Stimulated activated CD8-positive, alpha-beta memory T cell treated with anti-CD3 and anti-CD28 coated beads, Interleukin-4, amount 100 ng/mL, for 4 hours (primary cell): ENCODE data around the gene MICALL1.
A peak's percentile ranks its signal among the peaks of the same experiment; 100 is the strongest.
"Not testable (repeated sequence)": the region's sequence is repeated elsewhere in the genome, so short reads cannot be mapped to it uniquely, and the experiment has no call there.

Experiments used
- DNase-seq, 2 donors: peaks; one replicate each; pipeline ENCODE4 v3.0.0-alpha.2; 2020; ENCODE audit warnings: low read depth in 2 of 2, low spot score in 1 of 2

Gene MICALL1

GRCh38 chr22:37929390-37929789, 23.3 kb downstream of the MICALL1 start:
- no peak for DNase-seq

DNA sequence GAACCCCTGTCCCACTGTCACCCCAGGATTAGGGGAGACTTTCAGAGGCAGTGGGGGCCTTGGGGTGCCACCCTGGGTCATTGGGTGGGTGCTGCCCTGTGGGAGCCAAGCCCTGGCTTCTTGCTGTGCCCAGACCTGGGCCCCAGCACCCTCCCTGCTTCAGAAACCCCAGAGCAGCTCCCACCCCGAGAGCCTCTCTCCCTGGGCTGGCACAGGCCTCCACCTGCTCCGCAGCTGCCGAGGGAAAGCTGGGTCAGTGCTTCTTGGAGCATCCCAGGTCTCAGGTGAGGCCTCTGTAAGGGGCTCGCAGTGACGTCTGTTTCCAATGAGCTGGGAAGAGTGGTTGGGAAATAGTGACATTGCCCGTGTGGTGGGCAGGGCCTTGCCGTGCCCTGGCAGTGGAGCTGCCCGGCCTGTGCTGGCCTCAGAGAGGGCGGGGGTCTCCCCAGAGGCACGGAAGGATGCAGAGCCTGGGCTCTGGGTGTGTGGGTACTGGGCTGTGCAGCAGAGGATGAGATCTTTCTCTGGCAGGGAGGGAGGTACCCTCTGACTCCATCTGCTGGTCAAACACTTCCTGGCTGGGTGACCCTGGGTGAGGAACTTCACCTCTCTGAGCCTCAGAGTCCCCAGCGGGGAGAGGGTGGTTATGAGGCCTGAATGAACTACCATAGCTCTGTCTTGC, 24.3 kb downstream of the MICALL1 start:
- no peak for DNase-seq

DNA sequence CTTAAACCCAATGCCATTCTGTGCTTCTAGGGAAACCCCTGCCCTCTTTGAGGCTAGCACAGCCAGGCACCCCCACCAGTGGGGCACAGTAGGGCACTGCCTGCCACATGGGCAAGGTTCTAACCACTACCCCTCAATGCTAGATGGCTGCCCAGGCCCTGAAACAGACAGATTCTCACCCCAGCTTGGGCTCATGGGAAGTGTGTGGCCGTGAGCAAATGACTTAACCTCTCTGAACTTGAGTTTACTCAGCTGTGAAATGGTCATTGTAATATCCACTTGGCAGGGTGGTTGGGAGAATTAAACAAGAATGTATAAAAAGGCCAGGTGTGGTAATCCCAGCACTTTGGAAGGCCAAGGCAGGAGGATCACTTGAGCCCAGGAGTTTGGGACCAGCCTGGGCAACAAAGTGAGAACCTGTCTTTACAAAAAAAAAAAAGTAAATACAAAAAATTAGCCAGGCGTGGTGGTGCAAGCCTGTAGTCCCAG, 24.9 kb downstream of the MICALL1 start:
- no peak for DNase-seq

DNA sequence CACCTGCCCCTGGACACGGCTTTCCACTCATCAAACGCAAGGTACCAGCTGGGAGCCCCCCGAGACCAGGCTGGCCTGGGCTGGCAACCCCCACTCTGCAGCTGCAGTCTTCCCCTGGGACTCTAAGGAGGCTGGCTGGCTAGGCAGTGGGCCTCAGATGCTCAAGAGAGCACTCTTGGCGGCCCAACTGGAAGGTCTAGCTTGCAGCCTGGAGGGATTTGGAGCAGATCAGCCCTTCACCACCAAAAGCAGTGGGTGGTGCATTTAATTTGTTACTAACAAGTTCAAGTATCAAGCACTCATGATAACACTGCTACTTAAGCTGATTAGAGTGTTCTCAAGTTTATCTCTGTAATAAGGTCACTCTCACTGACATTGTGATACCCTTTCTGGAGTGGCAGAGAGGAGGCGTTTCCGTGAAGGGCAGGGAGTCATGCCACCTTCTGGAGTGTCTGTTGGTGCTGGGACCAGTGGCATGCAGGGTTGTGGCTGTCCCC, 25.8 kb downstream of the MICALL1 start:
- no peak for DNase-seq

DNA sequence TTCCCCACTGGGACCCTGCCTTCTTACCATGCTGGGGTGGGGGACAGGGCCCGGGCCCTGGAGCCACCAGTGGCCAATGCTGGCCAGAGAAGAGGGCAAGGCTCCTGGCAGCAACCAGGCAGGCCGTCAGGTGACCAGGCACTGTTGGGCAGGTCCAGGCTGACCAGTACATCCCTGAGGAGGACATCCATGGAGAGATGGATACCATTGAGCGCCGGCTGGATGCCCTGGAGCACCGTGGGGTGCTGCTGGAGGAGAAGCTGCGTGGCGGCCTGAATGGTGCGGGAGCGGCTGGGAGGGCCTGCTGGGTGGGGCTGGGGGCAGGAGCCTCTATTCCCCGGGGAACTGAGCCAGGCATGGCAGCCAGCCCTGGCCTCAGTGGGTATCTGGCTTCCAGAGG, 26.3 kb downstream of the MICALL1 start:
- no peak for DNase-seq

GRCh38 chr22:37932821-37933578, 26.9 kb downstream of the MICALL1 start:
- DNase-seq: no peak

GRCh38 chr22:37933711-37934376, 27.7 kb downstream of the MICALL1 start:
- peak; percentile 51 to 60 for DNase-seq

DNA sequence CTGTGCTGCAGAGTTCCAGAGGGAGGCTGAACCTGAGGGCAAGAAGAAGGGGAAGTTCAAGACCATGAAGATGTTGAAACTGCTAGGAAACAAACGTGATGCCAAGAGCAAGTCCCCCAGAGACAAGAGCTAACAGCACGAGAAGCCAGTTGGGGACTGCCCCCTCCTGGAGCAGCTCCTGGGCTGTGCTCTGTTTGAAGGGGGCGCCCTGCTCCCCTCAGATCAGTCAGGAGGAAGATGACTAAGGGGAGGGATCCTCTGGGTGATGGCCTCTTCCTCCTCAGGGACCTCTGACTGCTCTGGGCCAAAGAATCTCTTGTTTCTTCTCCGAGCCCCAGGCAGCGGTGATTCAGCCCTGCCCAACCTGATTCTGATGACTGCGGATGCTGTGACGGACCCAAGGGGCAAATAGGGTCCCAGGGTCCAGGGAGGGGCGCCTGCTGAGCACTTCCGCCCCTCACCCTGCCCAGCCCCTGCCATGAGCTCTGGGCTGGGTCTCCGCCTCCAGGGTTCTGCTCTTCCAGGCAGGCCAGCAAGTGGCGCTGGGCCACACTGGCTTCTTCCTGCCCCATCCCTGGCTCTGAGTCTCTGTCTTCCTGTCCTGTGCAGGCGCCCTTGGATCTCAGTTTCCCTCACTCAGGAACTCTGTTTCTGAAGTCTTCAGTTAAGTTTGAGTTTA, 34.7 kb downstream of the MICALL1 start:
- DNase-seq: no peak

- DNase-seq: no peak
Observed at GRCh38 chr22:37942133-37942532, 36.0 kb downstream of the MICALL1 start.

GRCh38 chr22:37943136-37943824, 37.2 kb downstream of the MICALL1 start:
- no peak for DNase-seq

GRCh38 chr22:37943825-37944198, 37.7 kb downstream of the MICALL1 start:
- no peak for DNase-seq

DNA sequence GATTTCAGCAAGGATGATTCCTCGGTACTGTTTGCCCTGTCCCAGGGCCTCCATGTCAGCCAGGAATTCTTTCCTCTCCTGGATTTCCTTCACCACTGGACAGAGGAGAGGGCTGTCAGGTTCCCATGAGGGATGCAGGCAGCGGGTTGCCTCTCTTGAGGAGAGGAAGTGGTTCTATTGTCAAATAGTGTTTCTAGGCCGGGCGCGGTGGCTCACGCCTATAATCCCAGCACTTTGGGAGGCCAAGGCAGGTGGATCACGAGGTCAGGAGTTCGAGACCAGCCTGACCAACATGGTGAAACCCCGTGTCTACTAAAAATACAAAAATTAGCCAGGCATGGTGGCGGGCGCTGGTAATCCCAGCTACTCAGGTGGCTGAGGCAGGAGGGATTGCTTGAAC, 38.3 kb downstream of the MICALL1 start:
- not testable (repeated sequence) for DNase-seq

DNA sequence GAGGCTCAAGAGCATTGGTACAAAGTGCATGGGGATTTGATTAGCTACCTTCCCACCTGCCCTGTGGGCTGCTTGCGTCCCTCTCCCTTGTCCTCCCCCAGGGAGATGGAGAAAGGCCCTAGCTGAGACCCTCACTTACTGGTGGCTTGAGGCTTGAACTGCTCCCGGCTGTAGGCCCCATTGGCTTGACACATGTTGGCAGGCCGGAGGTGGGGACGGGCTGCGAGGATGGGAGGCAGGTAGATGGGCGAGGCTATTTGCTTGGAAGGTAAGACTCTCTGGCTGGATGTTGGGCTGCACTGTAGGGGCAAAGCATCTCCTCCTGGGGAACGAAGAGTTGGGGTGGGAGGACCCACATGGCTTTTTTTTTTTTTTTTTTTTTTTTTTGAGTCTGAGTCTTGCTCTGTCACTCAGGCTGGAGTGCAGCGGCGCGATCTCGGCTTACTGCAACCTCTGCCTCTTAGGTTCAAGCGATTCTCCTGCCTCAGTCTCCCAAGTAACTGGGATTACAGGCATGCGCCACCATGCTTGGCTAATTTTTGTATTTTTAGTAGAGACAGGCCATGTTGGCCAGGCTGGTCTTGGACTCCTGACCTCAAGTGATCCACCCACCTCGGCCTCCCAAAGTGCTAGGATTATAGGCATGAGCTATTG, 41.2 kb downstream of the MICALL1 start:
- not testable (repeated sequence) for DNase-seq

- no peak for DNase-seq
Observed at GRCh38 chr22:37951305-37951704, 45.2 kb downstream of the MICALL1 start.

DNA sequence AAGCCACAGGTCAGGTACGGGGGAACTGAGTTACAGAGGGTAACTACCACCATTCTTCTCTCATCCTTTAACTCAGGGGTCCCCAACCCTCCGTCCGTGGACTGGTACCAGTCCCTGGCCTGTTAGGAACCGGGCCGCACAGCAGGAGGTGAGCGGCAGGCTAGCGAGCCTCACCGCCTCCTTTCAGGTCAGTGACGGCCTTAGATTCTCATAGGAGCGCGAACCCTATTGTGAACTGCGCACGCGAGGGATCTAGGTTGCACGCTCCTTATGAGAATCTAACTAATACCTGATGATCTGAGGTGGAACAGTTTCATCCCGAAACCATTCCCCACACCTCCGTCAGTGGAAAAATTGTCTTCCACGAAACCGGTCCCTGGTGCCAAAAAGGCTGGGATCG, 46.5 kb downstream of the MICALL1 start:
- not testable (repeated sequence) for DNase-seq

DNA sequence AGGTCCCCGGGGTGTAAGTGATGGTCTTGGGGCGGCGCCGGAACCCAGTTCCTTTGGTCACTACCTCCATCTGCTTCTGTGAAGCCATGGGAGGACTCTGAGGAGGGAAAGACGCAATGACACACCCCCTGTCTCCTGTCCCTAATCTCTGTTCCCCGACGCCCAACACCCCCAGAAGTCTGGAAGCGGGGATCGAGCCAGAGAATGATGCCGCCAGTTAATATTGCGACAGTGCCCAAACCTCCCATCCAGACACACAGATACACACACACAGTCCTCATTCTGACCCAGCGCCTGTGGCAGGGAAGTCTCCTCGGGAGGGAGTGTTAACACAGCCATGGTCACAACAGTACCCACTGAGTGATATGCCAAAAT, 47.0 kb downstream of the MICALL1 start:
- DNase-seq: no peak

- peak; percentile 89 to 92 for DNase-seq
Observed at GRCh38 chr22:37953437-37954179, 47.5 kb downstream of the MICALL1 start, which contains the start of the genes C22orf23 and POLR2F. C22orf23 (minus strand) TSS chr22:37953601; CDS start chr22:37953149, 452 bp downstream. POLR2F (plus strand) TSS chr22:37953699; CDS start chr22:37953788, 89 bp downstream.

GRCh38 chr22:37954686-37955085, 48.6 kb downstream of the MICALL1 start:
- DNase-seq: no peak

GRCh38 chr22:37955825-37956397, 49.8 kb downstream of the MICALL1 start:
- not testable (repeated sequence) for DNase-seq
